LNCaP clone FGC (cell line): ENCODE measurements around the gene PPIL6.

Experiments used
- DNase-seq: peaks from one replicate; pipeline ENCODE4 v3.0.0-alpha.2; 2011; ENCODE audit warnings: low read depth
- H3K4me3 ChIP-seq: 2 replicates; pipeline ENCODE4 v1.5.1; 2011; ENCODE audit warnings: mild to moderate bottlenecking, low read depth, low read length, control low read depth
- TF ChIP-seq, protein P1 (sequence below): IDR thresholded peaks from 2 replicates; pipeline ENCODE4 v1.5.1; 2012; ENCODE audit warnings: mild to moderate bottlenecking; ENCODE audit not compliant: control insufficient read depth, insufficient read depth; ENCODE audit errors: extremely low read depth

PPIL6 gene

GRCh38 chr6:109406196-109406595 lies 34.2 kb downstream of the PPIL6 start:
- no peak overlapping the region for H3K4me3 ChIP-seq
- DNase-seq: no peak
- TF ChIP-seq, protein P1, sequence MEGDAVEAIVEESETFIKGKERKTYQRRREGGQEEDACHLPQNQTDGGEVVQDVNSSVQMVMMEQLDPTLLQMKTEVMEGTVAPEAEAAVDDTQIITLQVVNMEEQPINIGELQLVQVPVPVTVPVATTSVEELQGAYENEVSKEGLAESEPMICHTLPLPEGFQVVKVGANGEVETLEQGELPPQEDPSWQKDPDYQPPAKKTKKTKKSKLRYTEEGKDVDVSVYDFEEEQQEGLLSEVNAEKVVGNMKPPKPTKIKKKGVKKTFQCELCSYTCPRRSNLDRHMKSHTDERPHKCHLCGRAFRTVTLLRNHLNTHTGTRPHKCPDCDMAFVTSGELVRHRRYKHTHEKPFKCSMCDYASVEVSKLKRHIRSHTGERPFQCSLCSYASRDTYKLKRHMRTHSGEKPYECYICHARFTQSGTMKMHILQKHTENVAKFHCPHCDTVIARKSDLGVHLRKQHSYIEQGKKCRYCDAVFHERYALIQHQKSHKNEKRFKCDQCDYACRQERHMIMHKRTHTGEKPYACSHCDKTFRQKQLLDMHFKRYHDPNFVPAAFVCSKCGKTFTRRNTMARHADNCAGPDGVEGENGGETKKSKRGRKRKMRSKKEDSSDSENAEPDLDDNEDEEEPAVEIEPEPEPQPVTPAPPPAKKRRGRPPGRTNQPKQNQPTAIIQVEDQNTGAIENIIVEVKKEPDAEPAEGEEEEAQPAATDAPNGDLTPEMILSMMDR: no peak

GRCh38 chr6:109397020-109397419 lies 43.4 kb downstream of the PPIL6 start:
- TF ChIP-seq, protein P1: peak; percentile 61
- no peak overlapping the region for H3K4me3 ChIP-seq
- no peak for DNase-seq

- H3K4me3 ChIP-seq: no peak overlapping the region
- TF ChIP-seq, protein P1: no peak
- DNase-seq: no peak
These were observed 44.2 kb downstream of the PPIL6 start for GRCh38 chr6:109396046-109396718.

- DNase-seq: no peak
- TF ChIP-seq, protein P1: no peak
- no peak overlapping the region for H3K4me3 ChIP-seq
These were observed 46.5 kb downstream of the PPIL6 start for GRCh38 chr6:109393886-109394281.

DNA sequence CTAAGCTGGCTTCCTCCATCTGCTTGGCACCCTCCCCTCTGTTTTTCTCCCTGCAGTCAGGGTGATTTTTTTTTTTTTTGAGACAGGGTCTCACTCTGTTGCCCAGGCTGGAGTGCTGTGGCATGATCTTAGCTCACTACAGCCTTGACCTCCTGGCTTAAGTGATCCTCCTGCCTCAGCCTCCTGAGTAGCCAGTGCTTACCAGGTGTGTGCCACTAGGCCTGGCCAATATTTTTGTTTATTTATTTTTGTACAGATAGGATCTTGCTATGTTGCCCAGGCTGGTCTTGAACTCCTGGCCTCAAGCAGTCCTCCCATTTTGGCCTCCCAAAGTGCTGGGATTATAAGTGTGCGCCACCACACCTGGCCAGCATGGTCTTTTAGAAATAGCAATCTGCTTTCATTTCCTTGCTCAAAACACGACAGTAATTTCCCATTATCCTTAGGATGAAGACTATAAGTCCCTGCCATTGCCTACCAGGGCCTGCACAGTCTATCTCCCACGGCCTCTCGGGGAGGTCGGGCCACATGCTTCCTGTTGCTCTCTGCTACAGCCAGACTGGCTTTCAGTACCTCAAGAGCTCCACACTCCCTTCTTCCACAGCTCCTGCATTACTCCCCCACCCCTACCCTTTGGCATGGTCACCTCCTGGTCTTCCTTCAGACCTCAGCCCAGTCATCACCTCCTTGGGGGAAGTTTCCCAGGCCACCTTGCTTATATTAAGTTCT lies 47.1 kb downstream of the PPIL6 start:
- H3K4me3 ChIP-seq: no peak overlapping the region
- no peak for DNase-seq
- TF ChIP-seq, protein P1: no peak

DNA sequence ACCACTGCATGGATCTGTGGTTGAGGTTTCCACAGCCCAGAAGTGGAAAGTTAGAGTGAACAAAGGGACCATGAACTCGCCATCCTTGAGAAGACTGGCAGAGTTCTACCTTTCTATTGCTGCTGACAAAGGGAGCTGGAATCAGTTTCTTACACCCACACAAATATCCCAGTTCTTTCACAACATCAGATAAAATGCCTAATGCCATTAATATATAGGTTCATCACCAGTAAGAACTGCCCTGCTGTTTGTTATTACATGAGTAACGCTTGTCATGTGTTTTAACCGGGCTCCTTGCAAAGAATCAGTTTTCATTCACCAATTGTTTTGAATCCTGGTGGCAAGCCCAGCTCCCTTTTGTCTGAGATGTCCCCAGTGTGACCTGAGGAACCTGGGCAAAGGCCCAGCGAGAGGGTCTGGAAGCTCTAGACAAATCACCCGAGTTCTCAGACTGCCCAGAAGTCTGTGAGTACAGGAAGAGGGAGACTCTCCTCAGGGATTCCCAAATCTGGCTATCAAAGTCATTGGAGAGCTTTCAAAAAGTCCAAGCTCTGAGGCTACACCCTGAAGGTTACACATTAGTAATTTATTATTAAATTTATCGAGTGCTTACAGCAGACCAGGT lies 50.7 kb downstream of the PPIL6 start:
- H3K4me3 ChIP-seq: no peak overlapping the region
- no peak for DNase-seq
- TF ChIP-seq, protein P1: no peak
